B cell (primary cell): ENCODE data around the gene ACAD10. TPM values are rescaled to one million over a fixed set of nuclear protein-coding genes. Genes with fewer than 3 reads are reported as not detected.

Experiments
- ATAC-seq: fragments of 200-7000 bp; cut with Tn5 transposase; one replicate; pipeline ENCODE4 v1.10.0; 2021; ENCODE audit warnings: low read depth, mild to moderate bottlenecking, moderate number of reproducible peaks, moderate library complexity
- CTCF ChIA-PET: fragments of 350-600 bp; sonication (Branson Sonifier 250); formaldehyde crosslinking; loops from one replicate; lab custom pipeline; 2021; ENCODE audit warnings: antibody characterized with exemption, inconsistent platforms; lab: Charles Lee
- POLR2A ChIA-PET: fragments of 350-600 bp; sonication (Branson Sonifier 250); formaldehyde crosslinking; loops from one replicate; lab custom pipeline; 2021; ENCODE audit warnings: antibody characterized with exemption; lab: Charles Lee
- DNase-seq: peaks from one replicate; pipeline ENCODE4 v3.0.0; 2013
- H2AFZ ChIP-seq: 2 replicates; pipeline ENCODE4 v1.6.1; 2012; ENCODE audit warnings: mild to moderate bottlenecking, low read depth, low read length; ENCODE audit not compliant: insufficient read depth, poor library complexity, severe bottlenecking
- H3K27ac ChIP-seq, 2 donors: 1 replicate in 1 of 2; 2 replicates in 1 of 2; pipeline ENCODE4 v1.5.1; 2012 to 2013; ENCODE audit warnings: low read length in 2 of 2, mild to moderate bottlenecking in 2 of 2, moderate library complexity in 1 of 2
- H3K27me3 ChIP-seq, 4 experiments: fragments of 200-600 bp in 1 of 4; sonication (generic) in 1 of 4; replicated peaks in 1 of 4; 1 replicate in 2 of 4; 2 replicates in 2 of 4; pipeline versions ENCODE4 v1.6.1 to v1.7.0; 2013 to 2016; ENCODE audit warnings: low read length in 3 of 4, mild to moderate bottlenecking in 2 of 4, mixed read lengths in 1 of 4, moderate library complexity in 1 of 4; ENCODE audit not compliant: insufficient read depth in 4 of 4, control insufficient read depth in 3 of 4; ENCODE audit errors: control extremely low read depth in 1 of 4
- H3K36me3 ChIP-seq, 2 experiments: replicated peaks in 1 of 2; 1 replicate in 1 of 2; 2 replicates in 1 of 2; pipeline versions ENCODE4 v1.6.1 to v1.7.1; 2013; ENCODE audit warnings: low read length in 1 of 2; ENCODE audit not compliant: insufficient read depth in 2 of 2, control insufficient read depth in 1 of 2; ENCODE audit errors: control extremely low read depth in 1 of 2, extremely low read depth in 1 of 2
- H3K4me1 ChIP-seq, 2 donors: fragments of 200-600 bp in 1 of 2; sonication (generic) in 1 of 2; 1 replicate in 1 of 2; 2 replicates in 1 of 2; pipeline versions ENCODE4 v1.5.1 to v1.6.1; 2013 to 2017; ENCODE audit warnings: low read length in 2 of 2; ENCODE audit not compliant: control insufficient read depth in 2 of 2, insufficient read depth in 2 of 2
- H3K4me2 ChIP-seq: replicated peaks from 2 replicates; pipeline ENCODE3; 2012; ENCODE audit warnings: mild to moderate bottlenecking, low read depth, low read length; ENCODE audit not compliant: poor library complexity, severe bottlenecking
- H3K4me3 ChIP-seq, 5 experiments: fragments of 200-600 bp in 1 of 5; sonication (generic) in 1 of 5; 1 replicate in 3 of 5; 2 replicates in 2 of 5; pipeline versions ENCODE4 v1.5.1 to v1.7.0; 2011 to 2016; ENCODE audit warnings: low read length in 4 of 5, mild to moderate bottlenecking in 4 of 5, low read depth in 2 of 5, control low read depth in 1 of 5, moderate library complexity in 1 of 5; ENCODE audit not compliant: insufficient read depth in 1 of 5; ENCODE audit errors: control extremely low read depth in 1 of 5, extremely low read depth in 1 of 5
- H3K79me2 ChIP-seq: fragments of 200-600 bp; sonication (generic); one replicate; pipeline ENCODE4 v1.6.0; 2016; ENCODE audit warnings: low read length; ENCODE audit not compliant: control insufficient read depth, insufficient read depth
- H3K9ac ChIP-seq: fragments of 200-600 bp; sonication (generic); 2 replicates; pipeline ENCODE4 v1.6.1; 2017; ENCODE audit warnings: mild to moderate bottlenecking, low read length, moderate library complexity
- H3K9me3 ChIP-seq, 3 donors: one replicate each; pipeline versions ENCODE4 v1.6.1 to v1.7.1; 2013; ENCODE audit warnings: low read length in 2 of 3; ENCODE audit not compliant: control insufficient read depth in 2 of 3, insufficient read depth in 1 of 3; ENCODE audit errors: control extremely low read depth in 1 of 3
- H4K20me1 ChIP-seq: 2 replicates; pipeline ENCODE4 v1.6.0; 2012; ENCODE audit warnings: mild to moderate bottlenecking, low read length; ENCODE audit not compliant: insufficient read depth, control insufficient read depth, poor library complexity, severe bottlenecking
- H3K27ac Mint-ChIP-seq: one replicate; pipeline ENCODE4 v1.8.0; 2021; ENCODE audit warnings: mixed read lengths
- H3K27me3 Mint-ChIP-seq: one replicate; pipeline ENCODE4 v1.8.0; 2021; ENCODE audit warnings: mixed read lengths
- H3K4me1 Mint-ChIP-seq: one replicate; pipeline ENCODE4 v1.8.0; 2021; ENCODE audit warnings: mixed read lengths
- H3K4me3 Mint-ChIP-seq: one replicate; pipeline ENCODE4 v1.8.0; 2021; ENCODE audit warnings: mixed read lengths
- H3K9me3 Mint-ChIP-seq: one replicate; pipeline ENCODE4 v1.8.0; 2022; ENCODE audit warnings: mixed read lengths; ENCODE audit not compliant: insufficient read depth
- CTCF ChIP-seq: fragments of 200-600 bp; IDR thresholded peaks from one replicate; pipeline ENCODE4 v1.8.0; 2022; ENCODE audit warnings: antibody characterized with exemption, mild to moderate bottlenecking
- EZH2 ChIP-seq: IDR thresholded peaks from 2 replicates; pipeline ENCODE4 v1.6.1; 2012; ENCODE audit warnings: borderline replicate concordance, low read depth, mild to moderate bottlenecking, moderate library complexity, low read length; ENCODE audit not compliant: insufficient read depth, poor library complexity, severe bottlenecking
- WGBS: methylation state at CpG from one replicate; pipeline ENCODE4 v1.1.5; 2013; ENCODE audit warnings: missing lambda C conversion rate; ENCODE audit not compliant: insufficient coverage; 5-methylcytosine and 5-hydroxymethylcytosine counted together
- intact Hi-C: fragments of 100-400 bp; cut with micrococcal nuclease; formaldehyde crosslinking; loops from one replicate; pipeline ENCODE4 v1.10.0; 2022
- polyA plus RNA-seq: library from polyadenylated mRNA; depleted of rRNA; stranded (reverse); fragments of >200 nt; gene quantifications from 2 replicates; pipeline ENCODE4 v1.2.3, GENCODE V29; 2012
- total RNA-seq, 2 donors: library from RNA; stranded (reverse); fragments of 120-200 nt in 1 of 2; gene quantifications; 1 replicate in 1 of 2; 2 replicates in 1 of 2; pipeline versions ENCODE4 v1.2.3 to v1.2.4, GENCODE V29; 2013 to 2022

ACAD10 gene
- total and polyA plus RNA-seq, 2 donors (not counting 1 experiment from before 2014, with no cell fraction given), result 38.1 to 48.6 TPM

GRCh38 chr12:111747333-111747732, 61.5 kb downstream of the ACAD10 start:
- DNase-seq (no peak), ATAC-seq (no peak)
- H3K27ac Mint-ChIP-seq, result no peak overlapping the region
- POLR2A ChIA-PET, result no interaction called here
- 97% methylated on average over 9 of the region's 9 CpGs for WGBS
- H3K4me3 Mint-ChIP-seq, result no peak overlapping the region
- H3K9me3 ChIP-seq, result no peaks in the 10 kb centered on the region
- H3K4me1 Mint-ChIP-seq, result no peaks in the 10 kb centered on the region
- CTCF ChIA-PET, result interaction anchor here (0.6 to 1.5 kb wide), 3 partner anchors 17 to 66 kb away, joined by 3 to 5 read pairs (median 5); no protein-coding TSS in a partner anchor
- no peaks in the 10 kb centered on the region for H4K20me1 ChIP-seq
- H3K4me1 ChIP-seq, result no peaks in the 10 kb centered on the region
- H3K4me2 ChIP-seq, result no peak overlapping the region
- H3K79me2 ChIP-seq, result no peaks in the 10 kb centered on the region
- intact Hi-C loops, result no loop called here
- H3K27ac ChIP-seq, result no peak overlapping the region
- peaks cover 0 to 47% of the 10 kb centered on the region in 2 experiments for H3K36me3 ChIP-seq
- H3K9ac ChIP-seq, result no peak overlapping the region
- no peaks in the 10 kb centered on the region for H3K27me3 Mint-ChIP-seq
- H3K9me3 Mint-ChIP-seq, result no peaks in the 10 kb centered on the region
- no peak overlapping the region for H3K4me3 ChIP-seq
- no peak for TF ChIP-seq EZH2
- TF ChIP-seq CTCF, result no peak
- H2AFZ ChIP-seq, result no peak overlapping the region
- H3K27me3 ChIP-seq, result no peaks in the 10 kb centered on the region

- Histone ChIP-seq H3K79me2 (no peaks in the 10 kb centered on the region), H3K4me3 (no peak overlapping the region), H3K4me2 (no peak overlapping the region), H2AFZ (no peak overlapping the region), H3K27me3 (no peaks in the 10 kb centered on the region), H4K20me1 (no peaks in the 10 kb centered on the region), H3K9me3 (no peaks in the 10 kb centered on the region), H3K9ac (no peak overlapping the region), H3K36me3 (peaks cover 0 to 47% of the 10 kb centered on the region in 2 experiments), H3K27ac (no peak overlapping the region), H3K4me1 (no peaks in the 10 kb centered on the region)
- WGBS, result 83% methylated on average over 7 of the region's 8 CpGs
- TF ChIP-seq EZH2, result no peak
- TF ChIP-seq CTCF, result no peak
- ChIA-PET POLR2A (no interaction called here), CTCF (interaction anchor here (0.6 to 0.9 kb wide), 2 partner anchors 41 to 65 kb away, joined by 4 to 5 read pairs; no protein-coding TSS in a partner anchor)
- H3K4me3 Mint-ChIP-seq, result no peak overlapping the region
- no peak for ATAC-seq
- no peaks in the 10 kb centered on the region for H3K4me1 Mint-ChIP-seq
- no peak for DNase-seq
- intact Hi-C loops, result no loop called here
- no peak overlapping the region for H3K27ac Mint-ChIP-seq
- H3K9me3 Mint-ChIP-seq, result no peaks in the 10 kb centered on the region
- no peaks in the 10 kb centered on the region for H3K27me3 Mint-ChIP-seq
Measured at GRCh38 chr12:111748151-111748672, 62.4 kb downstream of the ACAD10 start.
